Fibroblast of lung (primary cell): ENCODE data around the gene AFG3L2. TPM values are rescaled to one million over a fixed set of nuclear protein-coding genes. Genes with fewer than 3 reads are reported as not detected.

Experiments used
- DNase-seq, 2 donors: peaks; one replicate each; pipeline versions ENCODE4 v3.0.0 to v3.0.0-alpha.2; 2010; ENCODE audit warnings: low read depth in 2 of 2
- H2AFZ ChIP-seq: 2 replicates; pipeline ENCODE4 v1.5.1; 2012; ENCODE audit warnings: low read length, control low read depth, inconsistent platforms
- H3K27ac ChIP-seq: 2 replicates; pipeline ENCODE4 v1.5.1; 2011; ENCODE audit warnings: low read length, control low read depth; ENCODE audit not compliant: insufficient read depth
- H3K27me3 ChIP-seq: 2 replicates; pipeline ENCODE4 v1.5.1; 2011; ENCODE audit warnings: mild to moderate bottlenecking, low read length; ENCODE audit not compliant: control insufficient read depth, insufficient read depth
- H3K36me3 ChIP-seq: 2 replicates; pipeline ENCODE4 v1.5.1; 2011; ENCODE audit warnings: low read length; ENCODE audit not compliant: control insufficient read depth, insufficient read depth
- H3K4me1 ChIP-seq: 2 replicates; pipeline ENCODE4 v1.5.1; 2011; ENCODE audit warnings: low read length; ENCODE audit not compliant: control insufficient read depth, insufficient read depth; ENCODE audit errors: extremely low read depth
- H3K4me2 ChIP-seq: 2 replicates; pipeline ENCODE4 v1.5.1; 2011; ENCODE audit warnings: low read length, control low read depth; ENCODE audit not compliant: insufficient read depth; ENCODE audit errors: extremely low read depth
- H3K4me3 ChIP-seq, 4 experiments: fragments of 200-600 bp in 1 of 4; sonication (generic) in 1 of 4; replicated peaks in 1 of 4; 2 replicates each; pipeline ENCODE4 v1.5.1; 2011 to 2016; ENCODE audit warnings: low read length in 4 of 4, low read depth in 3 of 4, mild to moderate bottlenecking in 3 of 4, control low read depth in 2 of 4, inconsistent platforms in 1 of 4, mixed read lengths in 1 of 4; ENCODE audit not compliant: insufficient read depth in 1 of 4; ENCODE audit errors: control extremely low read depth in 1 of 4
- H3K79me2 ChIP-seq: 2 replicates; pipeline ENCODE4 v1.5.1; 2012; ENCODE audit warnings: mild to moderate bottlenecking, low read length, inconsistent platforms; ENCODE audit not compliant: control insufficient read depth, insufficient read depth
- H3K9ac ChIP-seq: 2 replicates; pipeline ENCODE4 v1.5.1; 2011; ENCODE audit warnings: mild to moderate bottlenecking, low read length, control low read depth; ENCODE audit not compliant: insufficient read depth
- H3K9me3 ChIP-seq: 2 replicates; pipeline ENCODE4 v1.5.1; 2012; ENCODE audit warnings: low read depth, low read length; ENCODE audit not compliant: control insufficient read depth, insufficient read depth
- H4K20me1 ChIP-seq: 2 replicates; pipeline ENCODE4 v1.5.1; 2011; ENCODE audit warnings: low read length; ENCODE audit not compliant: control insufficient read depth, insufficient read depth; ENCODE audit errors: extremely low read depth
- EZH2 ChIP-seq: IDR thresholded peaks from 2 replicates; pipeline ENCODE4 v1.5.1; 2012; ENCODE audit warnings: low read length, control low read depth, mild to moderate bottlenecking; ENCODE audit errors: missing control alignments
- polyA plus RNA-seq, 2 donors: library from polyadenylated mRNA; depleted of rRNA in 1 of 2; stranded (reverse) in 1 of 2; unstranded in 1 of 2; fragments of >200 nt; gene quantifications; 2 replicates each; pipeline ENCODE4 v1.2.1, GENCODE V29; 2011 to 2012; ENCODE audit warnings: missing spikeins in 1 of 2
- total RNA-seq: library from RNA; depleted of rRNA; stranded (reverse); fragments of >200 nt; gene quantifications from 2 replicates; pipeline ENCODE4 v1.2.1, GENCODE V29; 2014
- TF ChIP-seq, protein P1 (sequence below), 2 donors: IDR thresholded peaks in 1 of 2; conservative IDR thresholded peaks in 1 of 2; 1 replicate in 1 of 2; 2 replicates in 1 of 2; pipeline ENCODE4 v1.5.1; 2011 to 2012; ENCODE audit warnings: low read length in 2 of 2, control low read depth in 1 of 2, inconsistent platforms in 1 of 2, low read depth in 1 of 2, mild to moderate bottlenecking in 1 of 2

The AFG3L2 gene
- total and polyA plus RNA-seq, 2 donors (not counting 1 experiment from before 2014, with no cell fraction given): 38.3 to 41.0 TPM

DNA sequence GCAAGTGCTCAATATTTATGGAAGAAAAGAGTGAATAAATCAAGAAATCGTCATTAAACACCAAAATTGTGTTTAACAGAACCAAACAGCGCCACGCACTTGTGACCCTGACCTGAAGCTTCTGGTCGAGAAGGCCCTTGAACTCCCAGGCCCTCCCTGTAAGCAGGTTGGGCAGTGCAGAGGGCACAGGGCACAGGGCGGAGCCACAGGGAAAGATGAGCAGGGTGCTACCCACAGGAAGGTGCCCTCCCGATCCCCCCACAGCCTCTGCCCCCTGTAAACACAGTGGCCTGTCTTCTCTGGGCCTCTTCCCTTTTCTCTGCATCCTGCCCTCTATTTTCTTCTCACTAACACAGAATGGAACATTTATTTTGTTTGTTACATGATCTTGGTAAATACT lies 85.9 kb downstream of the AFG3L2 start:
- Histone ChIP-seq H3K9me3 (no peaks in the 10 kb centered on the region), H3K4me1 (peaks cover 11% of the 10 kb centered on the region), H3K36me3 (no peaks in the 10 kb centered on the region), H3K27ac (no peak overlapping the region), H3K27me3 (no peaks in the 10 kb centered on the region), H3K4me2 (no peak overlapping the region), H3K9ac (no peak overlapping the region), H3K79me2 (no peaks in the 10 kb centered on the region), H2AFZ (no peak overlapping the region), H4K20me1 (no peaks in the 10 kb centered on the region), H3K4me3 (no peak overlapping the region)
- no peak for DNase-seq
- TF ChIP-seq, protein P1, sequence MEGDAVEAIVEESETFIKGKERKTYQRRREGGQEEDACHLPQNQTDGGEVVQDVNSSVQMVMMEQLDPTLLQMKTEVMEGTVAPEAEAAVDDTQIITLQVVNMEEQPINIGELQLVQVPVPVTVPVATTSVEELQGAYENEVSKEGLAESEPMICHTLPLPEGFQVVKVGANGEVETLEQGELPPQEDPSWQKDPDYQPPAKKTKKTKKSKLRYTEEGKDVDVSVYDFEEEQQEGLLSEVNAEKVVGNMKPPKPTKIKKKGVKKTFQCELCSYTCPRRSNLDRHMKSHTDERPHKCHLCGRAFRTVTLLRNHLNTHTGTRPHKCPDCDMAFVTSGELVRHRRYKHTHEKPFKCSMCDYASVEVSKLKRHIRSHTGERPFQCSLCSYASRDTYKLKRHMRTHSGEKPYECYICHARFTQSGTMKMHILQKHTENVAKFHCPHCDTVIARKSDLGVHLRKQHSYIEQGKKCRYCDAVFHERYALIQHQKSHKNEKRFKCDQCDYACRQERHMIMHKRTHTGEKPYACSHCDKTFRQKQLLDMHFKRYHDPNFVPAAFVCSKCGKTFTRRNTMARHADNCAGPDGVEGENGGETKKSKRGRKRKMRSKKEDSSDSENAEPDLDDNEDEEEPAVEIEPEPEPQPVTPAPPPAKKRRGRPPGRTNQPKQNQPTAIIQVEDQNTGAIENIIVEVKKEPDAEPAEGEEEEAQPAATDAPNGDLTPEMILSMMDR (conservative IDR thresholded peaks at IDR 0.05 in 1 of 2, IDR thresholded peaks at IDR 0.05 in 1 of 2; ENCODE audit: low read depth in 1 of 2, low read length in 2 of 2): no peak
- no peak for TF ChIP-seq EZH2

DNA sequence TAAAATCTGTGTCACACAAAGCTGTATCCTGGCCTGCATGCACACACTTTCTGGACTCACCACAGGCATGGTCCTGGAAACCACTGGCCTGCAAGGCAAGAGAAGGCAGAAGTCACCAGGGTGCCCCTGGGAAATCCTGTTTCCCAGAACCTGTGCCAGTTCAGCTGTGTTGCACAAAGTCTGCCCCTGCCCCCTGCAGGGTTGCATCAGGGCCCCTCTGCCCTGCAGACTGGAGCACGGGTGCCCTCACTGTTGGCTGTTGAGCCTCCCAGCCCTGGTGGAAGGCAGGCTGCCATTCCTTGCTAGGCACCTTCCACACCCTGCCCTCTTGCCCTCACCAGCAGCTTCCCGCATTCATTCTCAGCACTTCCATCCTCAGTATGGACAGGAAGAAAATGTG lies 86.9 kb downstream of the AFG3L2 start:
- no peak for DNase-seq
- no peaks in the 10 kb centered on the region for H3K36me3 ChIP-seq
- no peak overlapping the region for H3K4me2 ChIP-seq
- H3K27ac ChIP-seq: no peak overlapping the region
- no peaks in the 10 kb centered on the region for H3K27me3 ChIP-seq
- H3K4me1 ChIP-seq: peaks cover 11% of the 10 kb centered on the region
- H4K20me1 ChIP-seq: no peaks in the 10 kb centered on the region
- H3K4me3 ChIP-seq: no peak overlapping the region
- no peak overlapping the region for H2AFZ ChIP-seq
- H3K9ac ChIP-seq: no peak overlapping the region
- TF ChIP-seq, protein P1 (conservative IDR thresholded peaks at IDR 0.05 in 1 of 2, IDR thresholded peaks at IDR 0.05 in 1 of 2; ENCODE audit: low read depth in 1 of 2, low read length in 2 of 2): no peak
- TF ChIP-seq EZH2: no peak
- H3K9me3 ChIP-seq: no peaks in the 10 kb centered on the region
- H3K79me2 ChIP-seq: no peaks in the 10 kb centered on the region

DNA sequence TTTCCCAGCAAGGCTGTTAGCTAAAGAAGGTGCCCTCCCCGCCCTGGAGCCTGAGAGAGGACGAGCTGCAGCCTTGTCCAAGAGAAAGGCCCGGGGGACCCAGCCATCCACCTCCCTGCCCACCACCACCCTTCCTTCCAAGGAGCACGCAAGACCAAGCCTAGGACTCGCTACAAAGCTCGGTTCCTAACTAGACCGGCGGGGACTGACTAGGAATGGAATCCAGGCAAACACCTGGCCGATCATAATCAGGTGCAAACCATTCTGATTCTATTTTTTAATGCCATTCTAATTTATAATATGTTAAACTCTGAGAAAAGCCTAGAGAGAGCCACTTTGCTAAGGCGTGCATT lies 88.6 kb downstream of the AFG3L2 start:
- peak overlapping the region; percentile 92 for H3K27ac ChIP-seq
- TF ChIP-seq, protein P1 (conservative IDR thresholded peaks at IDR 0.05 in 1 of 2, IDR thresholded peaks at IDR 0.05 in 1 of 2; ENCODE audit: low read depth in 1 of 2, low read length in 2 of 2): no peak
- no peak for TF ChIP-seq EZH2
- H4K20me1 ChIP-seq: no peaks in the 10 kb centered on the region
- no peaks in the 10 kb centered on the region for H3K36me3 ChIP-seq
- H3K4me2 ChIP-seq: peak overlapping the region; percentile 74
- H3K79me2 ChIP-seq: no peaks in the 10 kb centered on the region
- H3K4me1 ChIP-seq: peaks cover 11% of the 10 kb centered on the region
- peak overlapping the region in 3 of 4 experiments; percentile 3 to 61 (median 55) for H3K4me3 ChIP-seq
- DNase-seq: no peak
- no peaks in the 10 kb centered on the region for H3K9me3 ChIP-seq
- peak overlapping the region; percentile 4 for H2AFZ ChIP-seq
- no peaks in the 10 kb centered on the region for H3K27me3 ChIP-seq
- H3K9ac ChIP-seq: no peak overlapping the region
